NB4 (cell line): ENCODE results near the gene NR6A1.

ENCODE experiments used
- DNase-seq: peaks from one replicate; pipeline ENCODE4 v3.0.0; 2010; ENCODE audit warnings: low read depth
- H3K4me3 ChIP-seq: one replicate; pipeline ENCODE4 v1.5.1; 2011; ENCODE audit warnings: mild to moderate bottlenecking, low read depth, low read length, moderate library complexity
- MYC ChIP-seq: IDR thresholded peaks from 2 replicates; pipeline ENCODE4 v1.6.1; 2011; ENCODE audit warnings: low read depth, low read length
- POLR2A ChIP-seq: IDR thresholded peaks from 2 replicates; pipeline ENCODE4 v1.6.1; 2011; ENCODE audit warnings: mild to moderate bottlenecking; ENCODE audit not compliant: insufficient read length; ENCODE audit errors: extremely low read depth
- TF ChIP-seq, protein P1 (sequence below): IDR thresholded peaks from 2 replicates; pipeline ENCODE4 v1.6.1; 2011; ENCODE audit warnings: low read depth, low read length
- TF ChIP-seq, protein P2 (sequence below): IDR thresholded peaks from one replicate; pipeline ENCODE4 v1.5.1; 2012; ENCODE audit warnings: low read depth, low read length

Gene NR6A1

DNA sequence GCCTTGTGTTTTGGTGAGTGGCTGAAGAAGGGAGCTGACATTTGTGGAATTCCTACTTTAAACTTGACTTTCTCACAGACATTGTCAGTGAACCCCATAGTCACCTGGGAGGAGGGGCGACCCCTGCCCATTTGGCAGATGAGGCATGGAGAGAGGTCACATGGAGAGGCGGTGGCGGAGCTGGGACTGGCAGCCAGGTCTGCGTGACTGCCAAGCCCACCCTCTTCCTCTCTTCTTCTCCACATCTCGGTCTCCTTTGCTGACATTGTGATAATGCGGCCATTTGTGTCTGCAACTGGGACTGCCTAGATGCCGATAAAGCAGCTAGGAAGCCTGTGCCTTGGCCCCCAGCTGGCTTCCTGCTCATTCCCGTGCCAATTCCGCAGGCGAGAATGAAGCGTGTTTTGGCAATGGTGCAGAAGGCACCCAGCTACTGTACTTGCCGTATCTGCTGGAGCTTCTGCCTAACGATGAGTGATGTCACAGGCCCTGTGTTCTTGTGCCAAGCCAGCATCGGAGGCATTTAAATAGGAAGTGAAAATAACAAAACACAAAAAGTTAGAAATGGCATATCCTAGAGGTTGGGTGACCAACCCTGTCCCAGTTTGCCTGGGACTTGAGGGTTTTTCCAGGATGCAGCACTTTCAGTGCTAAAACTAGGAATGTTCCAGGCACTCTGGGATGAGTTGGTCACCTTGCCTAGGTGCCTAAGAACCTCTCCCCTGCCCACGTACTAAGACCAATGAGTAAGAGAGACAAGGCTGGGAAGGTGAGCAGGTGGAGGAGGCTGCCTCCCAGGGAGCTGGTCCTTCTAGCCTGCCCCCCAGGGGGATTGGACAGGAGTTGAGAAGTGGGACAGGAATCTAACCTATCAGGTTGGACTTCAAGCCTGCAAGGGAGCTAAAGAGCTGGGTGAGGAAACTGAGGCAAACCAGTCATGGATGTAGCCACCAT is 29.5 kb upstream of the NR6A1 start:
- DNase-seq = no peak
- TF ChIP-seq POLR2A = no peak
- TF ChIP-seq, protein P1, sequence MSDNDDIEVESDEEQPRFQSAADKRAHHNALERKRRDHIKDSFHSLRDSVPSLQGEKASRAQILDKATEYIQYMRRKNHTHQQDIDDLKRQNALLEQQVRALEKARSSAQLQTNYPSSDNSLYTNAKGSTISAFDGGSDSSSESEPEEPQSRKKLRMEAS = no peak
- TF ChIP-seq, protein P2, sequence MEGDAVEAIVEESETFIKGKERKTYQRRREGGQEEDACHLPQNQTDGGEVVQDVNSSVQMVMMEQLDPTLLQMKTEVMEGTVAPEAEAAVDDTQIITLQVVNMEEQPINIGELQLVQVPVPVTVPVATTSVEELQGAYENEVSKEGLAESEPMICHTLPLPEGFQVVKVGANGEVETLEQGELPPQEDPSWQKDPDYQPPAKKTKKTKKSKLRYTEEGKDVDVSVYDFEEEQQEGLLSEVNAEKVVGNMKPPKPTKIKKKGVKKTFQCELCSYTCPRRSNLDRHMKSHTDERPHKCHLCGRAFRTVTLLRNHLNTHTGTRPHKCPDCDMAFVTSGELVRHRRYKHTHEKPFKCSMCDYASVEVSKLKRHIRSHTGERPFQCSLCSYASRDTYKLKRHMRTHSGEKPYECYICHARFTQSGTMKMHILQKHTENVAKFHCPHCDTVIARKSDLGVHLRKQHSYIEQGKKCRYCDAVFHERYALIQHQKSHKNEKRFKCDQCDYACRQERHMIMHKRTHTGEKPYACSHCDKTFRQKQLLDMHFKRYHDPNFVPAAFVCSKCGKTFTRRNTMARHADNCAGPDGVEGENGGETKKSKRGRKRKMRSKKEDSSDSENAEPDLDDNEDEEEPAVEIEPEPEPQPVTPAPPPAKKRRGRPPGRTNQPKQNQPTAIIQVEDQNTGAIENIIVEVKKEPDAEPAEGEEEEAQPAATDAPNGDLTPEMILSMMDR = no peak
- TF ChIP-seq MYC = no peak
- no peak overlapping the region for H3K4me3 ChIP-seq

DNA sequence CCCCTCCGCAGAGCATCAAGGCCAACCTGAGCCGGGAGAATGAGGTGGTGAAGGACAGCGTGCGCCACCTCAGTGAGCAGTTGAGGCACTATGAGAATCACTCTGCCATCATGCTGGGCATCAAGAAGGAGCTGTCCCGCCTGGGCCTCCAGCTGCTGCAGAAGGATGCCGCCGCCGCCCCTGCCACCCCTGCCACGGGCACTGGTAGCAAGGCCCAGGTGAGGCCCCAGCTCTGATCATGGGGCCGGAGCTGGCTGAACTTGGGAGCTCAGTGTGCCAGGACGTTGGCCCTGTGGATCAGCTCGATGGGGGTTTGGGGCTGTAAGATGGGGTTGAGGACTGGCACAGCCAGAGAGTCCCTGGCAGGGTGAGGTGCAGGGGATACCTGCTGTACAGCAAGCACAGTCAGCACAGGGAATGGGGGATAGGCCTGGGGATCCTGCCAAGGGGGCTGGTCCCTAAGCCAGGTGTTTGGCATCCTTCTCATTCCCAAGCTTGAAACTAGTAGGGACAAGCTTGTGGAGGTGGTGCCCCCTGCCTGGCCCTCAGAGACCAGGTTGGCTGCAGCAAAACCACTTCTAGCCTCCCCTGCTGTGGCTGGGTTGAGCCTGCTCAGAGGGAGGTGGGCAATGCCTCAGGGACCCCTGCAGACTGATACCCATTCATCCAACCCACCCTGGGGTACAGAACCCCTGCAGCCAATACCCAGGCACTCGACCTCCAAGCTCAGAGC is 28.3 kb upstream of the NR6A1 start:
- DNase-seq = no peak
- TF ChIP-seq, protein P1 = no peak
- no peak for TF ChIP-seq POLR2A
- no peak for TF ChIP-seq MYC
- TF ChIP-seq, protein P2 = no peak

DNA sequence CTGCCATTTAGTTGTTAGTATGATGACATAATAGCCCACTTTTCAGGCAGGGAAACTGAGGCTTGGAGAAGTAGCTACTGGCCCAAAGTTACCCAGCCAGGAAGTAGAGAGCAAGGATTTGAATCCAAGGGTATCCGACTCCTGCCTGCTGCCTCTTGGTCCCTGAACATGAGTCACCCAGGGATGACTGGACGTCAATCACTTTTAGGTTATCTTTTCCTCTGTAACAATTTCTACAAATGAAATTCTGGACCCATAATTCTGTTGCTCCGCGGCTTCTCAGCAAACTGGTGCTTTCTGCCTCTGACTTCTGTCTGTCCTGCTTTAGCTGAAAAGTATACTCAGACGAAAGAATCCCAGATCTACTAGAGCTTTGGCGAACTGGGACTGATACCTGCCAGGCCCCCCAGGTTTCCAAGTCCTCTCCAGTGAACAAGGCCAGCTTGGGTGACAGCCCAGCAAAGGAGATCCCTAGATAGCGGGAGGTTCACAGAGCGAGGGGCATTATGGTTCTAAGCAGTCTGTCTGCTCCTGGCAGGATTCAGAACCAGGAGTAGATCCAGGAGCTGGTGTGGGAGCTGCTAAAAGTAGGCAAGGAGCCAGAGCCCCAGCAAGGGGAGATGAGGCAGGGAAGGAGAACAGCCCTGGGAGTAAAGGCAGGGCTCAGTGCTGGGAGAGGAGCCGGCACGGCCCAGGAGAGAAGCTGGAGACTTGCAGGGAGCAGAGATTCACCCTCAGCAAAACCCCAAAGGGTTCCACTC is 26.4 kb upstream of the NR6A1 start:
- no peak overlapping the region for H3K4me3 ChIP-seq
- no peak for TF ChIP-seq MYC
- TF ChIP-seq, protein P2 = no peak
- TF ChIP-seq, protein P1 = no peak
- TF ChIP-seq POLR2A = no peak
- no peak for DNase-seq

More for the DNA sequence above, 28.3 kb upstream of the NR6A1 start:
- no peak overlapping the region for H3K4me3 ChIP-seq

DNA sequence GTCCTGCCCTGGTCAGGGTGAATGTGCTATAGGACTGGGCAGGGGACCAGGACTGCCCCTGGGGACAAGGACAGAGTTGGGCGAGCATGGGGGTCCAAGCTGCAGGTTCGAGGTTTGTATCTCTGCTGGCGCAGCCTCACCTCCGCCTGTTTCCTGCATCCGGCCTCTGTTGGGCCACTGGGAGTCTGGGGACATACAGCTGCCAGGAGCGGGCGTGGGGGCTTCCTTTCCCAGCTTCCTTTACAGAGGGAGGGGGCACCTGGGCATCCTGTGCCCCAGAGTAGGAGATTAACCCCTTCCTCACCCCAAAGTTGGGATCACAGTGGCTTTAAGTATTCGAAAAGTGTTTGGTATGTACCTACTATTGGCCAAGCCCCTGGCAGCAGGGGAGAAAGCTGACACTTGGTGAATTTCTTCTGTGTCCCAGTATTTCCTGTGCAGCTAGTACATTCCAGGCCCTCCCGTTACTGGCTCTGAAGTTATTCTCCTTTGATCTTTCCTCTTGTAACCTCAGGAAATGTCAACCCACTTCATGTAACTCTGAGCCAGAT is 24.8 kb upstream of the NR6A1 start:
- TF ChIP-seq POLR2A (no peak), MYC (no peak)
- TF ChIP-seq, protein P1 = no peak
- TF ChIP-seq, protein P2 = no peak
- no peak overlapping the region for H3K4me3 ChIP-seq
- no peak for DNase-seq

DNA sequence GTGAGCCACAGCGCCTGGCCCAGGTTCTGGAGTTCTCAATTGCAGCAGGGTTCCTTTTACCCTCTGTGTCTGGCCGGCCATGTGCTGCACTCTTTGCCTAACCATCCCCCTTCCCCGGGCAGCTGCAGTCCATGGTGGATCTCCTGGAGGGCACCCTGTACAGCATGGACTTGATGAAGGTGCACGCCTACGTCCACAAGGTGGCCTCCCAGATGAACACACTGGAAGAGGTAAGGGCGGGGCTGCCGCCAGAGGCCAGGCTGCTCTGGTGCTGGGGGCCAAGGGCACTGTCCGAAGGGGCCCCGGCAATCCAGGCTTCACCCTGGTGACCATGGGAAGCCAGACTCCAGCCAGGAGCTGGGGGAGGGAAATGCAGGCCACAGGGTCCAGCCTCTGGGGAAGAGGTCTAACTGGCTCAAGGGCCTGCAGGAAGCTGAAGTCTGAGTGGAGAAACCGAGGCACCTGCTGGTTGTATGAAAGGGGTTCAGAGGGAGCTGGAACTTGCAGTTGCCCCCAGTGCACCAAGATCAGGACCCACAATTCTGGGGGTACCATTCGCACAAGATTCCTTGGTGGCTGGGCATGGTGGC is 23.9 kb upstream of the NR6A1 start:
- no peak for DNase-seq
- H3K4me3 ChIP-seq = no peak overlapping the region
- TF ChIP-seq, protein P2 = no peak
- TF ChIP-seq, protein P1 = no peak
- TF ChIP-seq POLR2A (no peak), MYC (no peak)
